GM12878 (cell line): ENCODE data around the gene GRB10. TPM values are rescaled to one million over a fixed set of nuclear protein-coding genes. Genes with fewer than 3 reads are reported as not detected.

Experiments
- ATAC-seq: fragments of 200-7000 bp; cut with Tn5 transposase; 3 replicates; pipeline ENCODE4 v1.9.1; 2020; ENCODE audit warnings: mild to moderate bottlenecking, moderate library complexity
- BruUV-seq: library from RNA; stranded (reverse); fragments of 400-500 nt; replicated peaks from 2 replicates; lab custom pipeline; 2021; lab: Mats Ljungman, UMichigan
- CTCF ChIA-PET: fragments of 300-600 bp; sonication (Branson Sonifier 250); formaldehyde crosslinking; extraction: SDS; loops from one replicate; lab custom pipeline; 2021; ENCODE audit warnings: inconsistent platforms; lab: Yijun Ruan, JAX
- POLR2A ChIA-PET: fragments of 350-600 bp; formaldehyde crosslinking; extraction: SDS; loops from one replicate; lab custom pipeline; 2021; ENCODE audit warnings: inconsistent platforms; lab: Charles Lee
- RAD21 ChIA-PET: fragments of 300-600 bp; sonication (Branson Sonifier 250); formaldehyde crosslinking; loops from one replicate; lab custom pipeline; 2023; ENCODE audit warnings: antibody characterized with exemption; ENCODE audit not compliant: unreplicated experiment; lab: Charles Lee
- SMC1A ChIA-PET: fragments of 300-600 bp; sonication (Branson Sonifier 250); formaldehyde crosslinking; loops from one replicate; lab custom pipeline; 2023; ENCODE audit not compliant: unreplicated experiment, uncharacterized antibody; lab: Charles Lee
- DNase-seq: peaks from one replicate; pipeline ENCODE4 v3.0.0-alpha.2; 2011; ENCODE audit warnings: low read depth, low spot score
- FAIRE-seq: peaks from 3 replicates; lab custom pipeline; 2011; peaks lifted over from hg19 to GRCh38; lab: Jason Lieb, UNC
- H2AFZ ChIP-seq: 2 replicates; pipeline ENCODE4 v1.6.0; 2011; ENCODE audit warnings: low read depth, low read length, control low read depth; ENCODE audit not compliant: control insufficient read depth
- H3K27ac ChIP-seq: 2 replicates; pipeline ENCODE4 v1.5.1; 2011; ENCODE audit warnings: control low read depth; ENCODE audit not compliant: control insufficient read depth, insufficient read depth
- H3K27me3 ChIP-seq, 2 experiments: replicated peaks in 1 of 2; 2 replicates each; pipeline versions ENCODE4 v1.6.0 to v1.6.1; 2011; ENCODE audit warnings: low read length in 1 of 2; ENCODE audit not compliant: control insufficient read depth in 2 of 2, insufficient read depth in 2 of 2
- H3K36me3 ChIP-seq, 2 experiments: 2 replicates each; pipeline ENCODE4 v1.5.1; 2011; ENCODE audit warnings: low read length in 1 of 2; ENCODE audit not compliant: control insufficient read depth in 2 of 2, insufficient read depth in 2 of 2
- H3K4me1 ChIP-seq: 2 replicates; pipeline ENCODE4 v1.6.1; 2011; ENCODE audit warnings: mild to moderate bottlenecking, low read length, moderate library complexity, mixed read lengths; ENCODE audit not compliant: control insufficient read depth, insufficient read depth
- H3K4me2 ChIP-seq: 2 replicates; pipeline ENCODE4 v1.6.0; 2011; ENCODE audit warnings: control low read depth; ENCODE audit not compliant: control insufficient read depth, insufficient read depth
- H3K4me3 ChIP-seq: fragments of 200-600 bp; sonication (generic); 2 replicates; pipeline ENCODE4 v1.5.1; 2016
- H3K79me2 ChIP-seq: 2 replicates; pipeline ENCODE4 v1.6.0; 2011; ENCODE audit warnings: low read length; ENCODE audit not compliant: control insufficient read depth, insufficient read depth
- H3K9ac ChIP-seq: 2 replicates; pipeline ENCODE4 v1.8.0; 2011; ENCODE audit warnings: low read length, control low read depth, mixed read lengths; ENCODE audit not compliant: control insufficient read depth, insufficient read depth
- H3K9me3 ChIP-seq: replicated peaks from 3 replicates; pipeline ENCODE4 v1.5.1; 2011; ENCODE audit warnings: mild to moderate bottlenecking, low read length; ENCODE audit not compliant: control insufficient read depth, insufficient read depth
- H4K20me1 ChIP-seq: 2 replicates; pipeline ENCODE4 v1.6.0; 2011; ENCODE audit not compliant: control insufficient read depth, insufficient read depth
- MYC ChIP-seq: IDR thresholded peaks from 2 replicates; pipeline ENCODE4 v1.6.1; 2011; ENCODE audit warnings: mild to moderate bottlenecking, low read length, moderate library complexity, inconsistent platforms; ENCODE audit not compliant: insufficient read depth, insufficient replicate concordance, insufficient read length, severe bottlenecking
- TCF12 ChIP-seq: IDR thresholded peaks from 2 replicates; pipeline ENCODE4 v1.6.1; 2011; ENCODE audit warnings: low read depth, mild to moderate bottlenecking, low read length
- WGBS: methylation state at CpG from one replicate; pipeline ENCODE4 v1.1.6; 2016; ENCODE audit warnings: low lambda C conversion rate; ENCODE audit not compliant: insufficient replicate concordance, insufficient coverage; ENCODE audit errors: missing lambda C conversion rate; 5-methylcytosine and 5-hydroxymethylcytosine counted together
- in situ Hi-C: fragments of 300-500 bp; cut with MboI; formaldehyde crosslinking; loops from 9 replicates; pipeline ENCODE4 v1.14.3; 2018; ENCODE audit warnings: mixed read lengths
- intact Hi-C: fragments of 100-400 bp; cut with micrococcal nuclease; formaldehyde crosslinking; loops from one replicate; pipeline ENCODE4 v1.14.2; 2022; ENCODE audit not compliant: unreplicated experiment
- polyA plus RNA-seq, 11 experiments: library from polyadenylated mRNA; depleted of rRNA in 4 of 11; unstranded in 6 of 11; stranded (reverse) in 5 of 11; fragments of >200 nt; fragmentation: Nextera tagmentation in 4 of 11; fragmentation: Illumina TruSeq in 1 of 11; extraction: Ambion mirVana in 4 of 11; extraction: Trizol in 1 of 11; gene quantifications; 1 replicate in 1 of 11; 2 replicates in 10 of 11; pipeline versions ENCODE4 v1.2.1 to v1.2.3, GENCODE V29; 2011 to 2016; ENCODE audit warnings: inconsistent platforms in 2 of 11, missing spikeins in 2 of 11, low read depth in 1 of 11
- total RNA-seq, 4 experiments: library from RNA; depleted of rRNA in 3 of 4; stranded (reverse); fragments of >200 nt in 3 of 4; fragmentation: Illumina TruSeq in 1 of 4; extraction: Trizol in 1 of 4; gene quantifications; 2 replicates each; pipeline versions ENCODE4 v1.2.1 to v1.2.3, GENCODE V29; 2013 to 2021
- TF ChIP-seq, protein P1 (sequence below): fragments of 450-650 bp; formaldehyde crosslinking; IDR thresholded peaks from 2 replicates; pipeline ENCODE4 v1.5.0; 2022; ENCODE audit warnings: mild to moderate bottlenecking, missing genetic modification characterization
- TF ChIP-seq, protein P2 (sequence below): fragments of 450-650 bp; IDR thresholded peaks from 2 replicates; pipeline ENCODE4 v1.6.1; 2016; ENCODE audit warnings: mild to moderate bottlenecking, moderate library complexity, borderline replicate concordance

The GRB10 gene
- total and polyA plus RNA-seq, 10 of the 15 experiments (the other 5 are each of a cell fraction or from before 2014, with no cell fraction given) = 0.04 to 0.33 TPM; not detected in 8

DNA sequence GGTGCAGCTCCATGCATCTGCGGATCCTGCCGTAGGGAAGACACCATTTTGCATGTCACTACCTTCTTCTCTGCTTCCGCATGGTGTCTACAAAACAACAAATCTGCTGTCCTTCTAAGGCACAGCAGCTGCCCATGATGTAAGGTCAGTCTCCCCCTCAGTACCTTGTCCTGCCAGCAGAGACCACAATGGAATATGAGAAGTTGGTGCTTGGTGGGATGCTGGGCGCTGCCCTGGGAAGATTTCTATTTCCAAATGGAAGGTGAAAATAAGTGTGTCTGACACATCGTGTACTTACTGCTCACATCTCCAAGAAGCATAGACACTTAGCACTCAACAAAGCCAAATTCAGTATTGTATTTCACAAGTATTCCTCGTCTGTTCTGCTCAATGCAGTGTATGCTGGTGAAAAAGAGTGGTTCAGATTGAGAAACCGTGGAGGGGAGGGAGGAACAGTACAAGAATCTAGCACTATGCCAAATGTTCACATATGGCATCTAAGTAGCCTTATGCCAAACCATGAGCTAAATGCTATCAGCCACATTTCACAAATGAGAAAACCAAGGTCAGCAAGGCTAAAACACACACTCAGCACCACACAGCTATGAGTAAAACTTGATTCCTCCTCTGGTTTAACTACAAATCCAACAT lies 95.0 kb downstream of the GRB10 start:
- Histone ChIP-seq H3K4me2 (no peak overlapping the region), H2AFZ (no peak overlapping the region), H3K27me3 (no peaks in the 10 kb centered on the region; a peak in 1 of 4 replicates), H4K20me1 (no peaks in the 10 kb centered on the region), H3K36me3 (no peaks in the 10 kb centered on the region), H3K9me3 (no peaks in the 10 kb centered on the region), H3K4me3 (no peak overlapping the region), H3K9ac (no peak overlapping the region), H3K27ac (no peak overlapping the region), H3K79me2 (no peaks in the 10 kb centered on the region), H3K4me1 (no peaks in the 10 kb centered on the region)
- FAIRE-seq (no peak), ATAC-seq (no peak), DNase-seq (no peak)
- TF ChIP-seq TCF12 = no peak
- no TSS peak for BruUV-seq
- intact Hi-C loops = no loop called here
- ChIA-PET CTCF (interaction anchor here (1.0 kb wide), 1 partner anchor 473 kb away, joined by 4 read pairs; no protein-coding TSS in a partner anchor), POLR2A (no interaction called here), RAD21 (no interaction called here), SMC1A (no interaction called here)
- in situ Hi-C loops = no loop called here
- WGBS = 39% methylated on average over 7 of the region's 7 CpGs

DNA sequence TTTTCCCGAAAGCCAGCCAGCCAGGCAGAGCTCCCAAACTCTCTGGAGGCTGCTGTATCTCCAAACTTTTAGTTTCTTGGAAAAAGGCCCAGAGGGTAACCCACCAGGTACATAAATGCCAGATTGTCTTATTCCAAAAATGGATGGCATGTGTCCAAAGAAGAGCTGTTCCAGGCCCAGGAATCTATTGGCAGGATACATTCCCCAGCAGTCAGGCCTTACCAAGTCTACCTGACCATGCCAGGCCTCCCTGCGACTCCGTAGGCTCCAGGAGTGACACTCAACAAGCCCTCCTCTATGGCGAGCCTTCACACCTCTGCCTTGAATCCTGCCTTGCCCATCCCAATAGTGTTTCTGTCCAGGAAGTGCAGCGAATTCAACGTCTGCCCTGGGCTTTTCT lies 95.6 kb downstream of the GRB10 start:
- intact Hi-C loops = no loop called here
- RAD21 ChIA-PET = no interaction called here
- peaks cover under 1 to 3% of the 10 kb centered on the region in 2 experiments; a peak in 2 of 4 replicates for H3K27me3 ChIP-seq
- no TSS peak for BruUV-seq
- POLR2A ChIA-PET = no interaction called here
- no peak overlapping the region for H3K4me3 ChIP-seq
- CTCF ChIA-PET = no interaction called here
- no peaks in the 10 kb centered on the region for H3K9me3 ChIP-seq
- H3K79me2 ChIP-seq = no peaks in the 10 kb centered on the region
- H3K4me2 ChIP-seq = no peak overlapping the region
- SMC1A ChIA-PET = no interaction called here
- H2AFZ ChIP-seq = no peak overlapping the region
- ATAC-seq = no peak
- in situ Hi-C loops = no loop called here
- H3K9ac ChIP-seq = no peak overlapping the region
- no peak for DNase-seq
- FAIRE-seq = no peak
- H3K27ac ChIP-seq = no peak overlapping the region
- H4K20me1 ChIP-seq = no peaks in the 10 kb centered on the region
- WGBS = 5% methylated on average over 6 of the region's 6 CpGs
- no peaks in the 10 kb centered on the region for H3K4me1 ChIP-seq
- no peaks in the 10 kb centered on the region for H3K36me3 ChIP-seq
- no peak for TF ChIP-seq MYC
- TF ChIP-seq, protein P1, sequence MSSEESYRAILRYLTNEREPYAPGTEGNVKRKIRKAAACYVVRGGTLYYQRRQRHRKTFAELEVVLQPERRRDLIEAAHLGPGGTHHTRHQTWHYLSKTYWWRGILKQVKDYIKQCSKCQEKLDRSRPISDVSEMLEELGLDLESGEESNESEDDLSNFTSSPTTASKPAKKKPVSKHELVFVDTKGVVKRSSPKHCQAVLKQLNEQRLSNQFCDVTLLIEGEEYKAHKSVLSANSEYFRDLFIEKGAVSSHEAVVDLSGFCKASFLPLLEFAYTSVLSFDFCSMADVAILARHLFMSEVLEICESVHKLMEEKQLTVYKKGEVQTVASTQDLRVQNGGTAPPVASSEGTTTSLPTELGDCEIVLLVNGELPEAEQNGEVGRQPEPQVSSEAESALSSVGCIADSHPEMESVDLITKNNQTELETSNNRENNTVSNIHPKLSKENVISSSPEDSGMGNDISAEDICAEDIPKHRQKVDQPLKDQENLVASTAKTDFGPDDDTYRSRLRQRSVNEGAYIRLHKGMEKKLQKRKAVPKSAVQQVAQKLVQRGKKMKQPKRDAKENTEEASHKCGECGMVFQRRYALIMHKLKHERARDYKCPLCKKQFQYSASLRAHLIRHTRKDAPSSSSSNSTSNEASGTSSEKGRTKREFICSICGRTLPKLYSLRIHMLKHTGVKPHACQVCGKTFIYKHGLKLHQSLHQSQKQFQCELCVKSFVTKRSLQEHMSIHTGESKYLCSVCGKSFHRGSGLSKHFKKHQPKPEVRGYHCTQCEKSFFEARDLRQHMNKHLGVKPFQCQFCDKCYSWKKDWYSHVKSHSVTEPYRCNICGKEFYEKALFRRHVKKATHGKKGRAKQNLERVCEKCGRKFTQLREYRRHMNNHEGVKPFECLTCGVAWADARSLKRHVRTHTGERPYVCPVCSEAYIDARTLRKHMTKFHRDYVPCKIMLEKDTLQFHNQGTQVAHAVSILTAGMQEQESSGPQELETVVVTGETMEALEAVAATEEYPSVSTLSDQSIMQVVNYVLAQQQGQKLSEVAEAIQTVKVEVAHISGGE = no peak
- TF ChIP-seq, protein P2, sequence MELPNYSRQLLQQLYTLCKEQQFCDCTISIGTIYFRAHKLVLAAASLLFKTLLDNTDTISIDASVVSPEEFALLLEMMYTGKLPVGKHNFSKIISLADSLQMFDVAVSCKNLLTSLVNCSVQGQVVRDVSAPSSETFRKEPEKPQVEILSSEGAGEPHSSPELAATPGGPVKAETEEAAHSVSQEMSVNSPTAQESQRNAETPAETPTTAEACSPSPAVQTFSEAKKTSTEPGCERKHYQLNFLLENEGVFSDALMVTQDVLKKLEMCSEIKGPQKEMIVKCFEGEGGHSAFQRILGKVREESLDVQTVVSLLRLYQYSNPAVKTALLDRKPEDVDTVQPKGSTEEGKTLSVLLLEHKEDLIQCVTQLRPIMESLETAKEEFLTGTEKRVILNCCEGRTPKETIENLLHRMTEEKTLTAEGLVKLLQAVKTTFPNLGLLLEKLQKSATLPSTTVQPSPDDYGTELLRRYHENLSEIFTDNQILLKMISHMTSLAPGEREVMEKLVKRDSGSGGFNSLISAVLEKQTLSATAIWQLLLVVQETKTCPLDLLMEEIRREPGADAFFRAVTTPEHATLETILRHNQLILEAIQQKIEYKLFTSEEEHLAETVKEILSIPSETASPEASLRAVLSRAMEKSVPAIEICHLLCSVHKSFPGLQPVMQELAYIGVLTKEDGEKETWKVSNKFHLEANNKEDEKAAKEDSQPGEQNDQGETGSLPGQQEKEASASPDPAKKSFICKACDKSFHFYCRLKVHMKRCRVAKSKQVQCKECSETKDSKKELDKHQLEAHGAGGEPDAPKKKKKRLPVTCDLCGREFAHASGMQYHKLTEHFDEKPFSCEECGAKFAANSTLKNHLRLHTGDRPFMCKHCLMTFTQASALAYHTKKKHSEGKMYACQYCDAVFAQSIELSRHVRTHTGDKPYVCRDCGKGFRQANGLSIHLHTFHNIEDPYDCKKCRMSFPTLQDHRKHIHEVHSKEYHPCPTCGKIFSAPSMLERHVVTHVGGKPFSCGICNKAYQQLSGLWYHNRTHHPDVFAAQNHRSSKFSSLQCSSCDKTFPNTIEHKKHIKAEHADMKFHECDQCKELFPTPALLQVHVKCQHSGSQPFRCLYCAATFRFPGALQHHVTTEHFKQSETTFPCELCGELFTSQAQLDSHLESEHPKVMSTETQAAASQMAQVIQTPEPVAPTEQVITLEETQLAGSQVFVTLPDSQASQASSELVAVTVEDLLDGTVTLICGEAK = no peak
